T-helper 1 cell treated with Interleukin-12 subunit alpha and Interleukin-12 subunit beta and Interleukin-4 antibody, amounts not matched to agents 30 μg/mL and 1 μg/mL, for 36 hours (primary cell): Measurements from ENCODE around the gene BTNL2.

Experiments
- H3K27ac Mint-ChIP-seq: one replicate; pipeline ENCODE4 v1.8.0; 2021; ENCODE audit warnings: mild to moderate bottlenecking, mixed read lengths
- H3K27me3 Mint-ChIP-seq: one replicate; pipeline ENCODE4 v1.8.0; 2021; ENCODE audit warnings: low read depth, mixed read lengths
- H3K36me3 Mint-ChIP-seq: one replicate; pipeline ENCODE4 v1.8.0; 2021; ENCODE audit warnings: low read depth, mixed read lengths
- H3K4me1 Mint-ChIP-seq: one replicate; pipeline ENCODE4 v1.8.0; 2021; ENCODE audit warnings: low read depth, mixed read lengths
- H3K4me3 Mint-ChIP-seq: one replicate; pipeline ENCODE4 v1.8.0; 2021; ENCODE audit warnings: mild to moderate bottlenecking, moderate library complexity, mixed read lengths
- H3K9me3 Mint-ChIP-seq: one replicate; pipeline ENCODE4 v1.8.0; 2021; ENCODE audit warnings: mixed read lengths

BTNL2 gene

GRCh38 chr6:32430179-32430578 is 23.2 kb upstream of the BTNL2 start:
- no peaks in the 10 kb centered on the region for H3K4me1 Mint-ChIP-seq
- H3K4me3 Mint-ChIP-seq, result no peak overlapping the region
- no peaks in the 10 kb centered on the region for H3K36me3 Mint-ChIP-seq
- peaks cover 36% of the 10 kb centered on the region for H3K27me3 Mint-ChIP-seq
- no peaks in the 10 kb centered on the region for H3K9me3 Mint-ChIP-seq
- H3K27ac Mint-ChIP-seq, result no peak overlapping the region

- H3K9me3 Mint-ChIP-seq, result no peaks in the 10 kb centered on the region
- H3K27ac Mint-ChIP-seq, result no peak overlapping the region
- no peaks in the 10 kb centered on the region for H3K4me1 Mint-ChIP-seq
- no peak overlapping the region for H3K4me3 Mint-ChIP-seq
- H3K36me3 Mint-ChIP-seq, result no peaks in the 10 kb centered on the region
- peaks cover 26% of the 10 kb centered on the region for H3K27me3 Mint-ChIP-seq
These were observed 21.0 kb upstream of the BTNL2 start for GRCh38 chr6:32427934-32428474.

GRCh38 chr6:32427218-32427617 is 20.2 kb upstream of the BTNL2 start:
- Mint-ChIP-seq H3K27me3 (peaks cover 26% of the 10 kb centered on the region), H3K4me3 (no peak overlapping the region), H3K36me3 (no peaks in the 10 kb centered on the region), H3K27ac (no peak overlapping the region), H3K4me1 (no peaks in the 10 kb centered on the region), H3K9me3 (no peaks in the 10 kb centered on the region)

- Mint-ChIP-seq H3K4me1 (no peaks in the 10 kb centered on the region), H3K36me3 (no peaks in the 10 kb centered on the region)
These were observed 19.4 kb upstream of the BTNL2 start for GRCh38 chr6:32426338-32426737.

GRCh38 chr6:32424589-32425300 is 17.8 kb upstream of the BTNL2 start:
- H3K4me3 Mint-ChIP-seq, result no peak overlapping the region
- no peaks in the 10 kb centered on the region for H3K9me3 Mint-ChIP-seq

More at GRCh38 chr6:32426338-32426737, 19.4 kb upstream of the BTNL2 start:
- no peak overlapping the region for H3K27ac Mint-ChIP-seq
- no peaks in the 10 kb centered on the region for H3K9me3 Mint-ChIP-seq
- peaks cover 35% of the 10 kb centered on the region for H3K27me3 Mint-ChIP-seq
- no peak overlapping the region for H3K4me3 Mint-ChIP-seq

GRCh38 chr6:32416036-32416435 is 9.1 kb upstream of the BTNL2 start:
- Mint-ChIP-seq H3K36me3 (no peaks in the 10 kb centered on the region), H3K9me3 (no peaks in the 10 kb centered on the region), H3K4me1 (peaks cover 7% of the 10 kb centered on the region), H3K27ac (no peak overlapping the region), H3K4me3 (no peak overlapping the region), H3K27me3 (peaks cover 61% of the 10 kb centered on the region)

More at GRCh38 chr6:32424589-32425300, 17.8 kb upstream of the BTNL2 start:
- H3K27ac Mint-ChIP-seq, result no peak overlapping the region
- peaks cover 41% of the 10 kb centered on the region for H3K27me3 Mint-ChIP-seq
- H3K4me1 Mint-ChIP-seq, result no peaks in the 10 kb centered on the region
- no peaks in the 10 kb centered on the region for H3K36me3 Mint-ChIP-seq

GRCh38 chr6:32415521-32416019 is 8.6 kb upstream of the BTNL2 start:
- H3K27me3 Mint-ChIP-seq, result peaks cover 58% of the 10 kb centered on the region

GRCh38 chr6:32413427-32414047 is 6.6 kb upstream of the BTNL2 start:
- H3K27me3 Mint-ChIP-seq, result peaks cover 50% of the 10 kb centered on the region
- no peak overlapping the region for H3K4me3 Mint-ChIP-seq
- H3K4me1 Mint-ChIP-seq, result peaks cover 5% of the 10 kb centered on the region
- H3K36me3 Mint-ChIP-seq, result no peaks in the 10 kb centered on the region
- no peaks in the 10 kb centered on the region for H3K9me3 Mint-ChIP-seq
- no peak overlapping the region for H3K27ac Mint-ChIP-seq

More at GRCh38 chr6:32415521-32416019, 8.6 kb upstream of the BTNL2 start:
- no peaks in the 10 kb centered on the region for H3K36me3 Mint-ChIP-seq
- H3K4me1 Mint-ChIP-seq, result peaks cover 7% of the 10 kb centered on the region
- no peak overlapping the region for H3K4me3 Mint-ChIP-seq
- no peak overlapping the region for H3K27ac Mint-ChIP-seq
- H3K9me3 Mint-ChIP-seq, result no peaks in the 10 kb centered on the region

GRCh38 chr6:32411566-32412327 is 4.8 kb upstream of the BTNL2 start:
- no peaks in the 10 kb centered on the region for H3K9me3 Mint-ChIP-seq
- no peak overlapping the region for H3K4me3 Mint-ChIP-seq
- H3K27ac Mint-ChIP-seq, result no peak overlapping the region
- H3K36me3 Mint-ChIP-seq, result no peaks in the 10 kb centered on the region
- H3K27me3 Mint-ChIP-seq, result peaks cover 57% of the 10 kb centered on the region
- H3K4me1 Mint-ChIP-seq, result peaks cover 5% of the 10 kb centered on the region

- Mint-ChIP-seq H3K27me3 (peaks cover 57% of the 10 kb centered on the region), H3K4me3 (no peak overlapping the region), H3K9me3 (no peaks in the 10 kb centered on the region), H3K27ac (no peak overlapping the region), H3K4me1 (peaks cover 5% of the 10 kb centered on the region), H3K36me3 (no peaks in the 10 kb centered on the region)
These were observed 3.9 kb upstream of the BTNL2 start for GRCh38 chr6:32410906-32411305.

- H3K9me3 Mint-ChIP-seq, result no peaks in the 10 kb centered on the region
- no peaks in the 10 kb centered on the region for H3K36me3 Mint-ChIP-seq
- H3K4me1 Mint-ChIP-seq, result no peaks in the 10 kb centered on the region
- H3K27me3 Mint-ChIP-seq, result peaks cover 50% of the 10 kb centered on the region
- H3K4me3 Mint-ChIP-seq, result no peak overlapping the region
- H3K27ac Mint-ChIP-seq, result no peak overlapping the region
These were observed 784 bp downstream of the BTNL2 start for GRCh38 chr6:32406197-32406596.

GRCh38 chr6:32405656-32406055 is 1.3 kb downstream of the BTNL2 start:
- Mint-ChIP-seq H3K4me1 (no peaks in the 10 kb centered on the region), H3K4me3 (no peak overlapping the region), H3K36me3 (no peaks in the 10 kb centered on the region), H3K27ac (no peak overlapping the region), H3K27me3 (peaks cover 50% of the 10 kb centered on the region), H3K9me3 (no peaks in the 10 kb centered on the region)

- no peak overlapping the region for H3K4me3 Mint-ChIP-seq
- H3K27me3 Mint-ChIP-seq, result peaks cover 43% of the 10 kb centered on the region
- H3K4me1 Mint-ChIP-seq, result no peaks in the 10 kb centered on the region
- H3K36me3 Mint-ChIP-seq, result no peaks in the 10 kb centered on the region
- H3K27ac Mint-ChIP-seq, result no peak overlapping the region
- no peaks in the 10 kb centered on the region for H3K9me3 Mint-ChIP-seq
These were observed 4.2 kb downstream of the BTNL2 start for GRCh38 chr6:32402812-32403211.

- Mint-ChIP-seq H3K4me3 (no peak overlapping the region), H3K9me3 (no peaks in the 10 kb centered on the region), H3K4me1 (peaks cover 4% of the 10 kb centered on the region), H3K27ac (no peak overlapping the region), H3K27me3 (peaks cover 31% of the 10 kb centered on the region), H3K36me3 (no peaks in the 10 kb centered on the region)
These were observed 5.6 kb downstream of the BTNL2 start for GRCh38 chr6:32401284-32401963.
